Right renal cortex interstitium (tissue), 3 donors: ENCODE results near the gene FRMD3. TPM values are rescaled to one million over a fixed set of nuclear protein-coding genes. Genes with fewer than 3 reads are reported as not detected.

Source experiments
- DNase-seq, 3 donors: peaks; one replicate each; pipeline ENCODE4 v3.0.0-alpha.2; 2013; ENCODE audit warnings: low read depth in 3 of 3, low spot score in 2 of 3
- polyA plus RNA-seq, 3 donors: library from polyadenylated mRNA; unstranded; fragments of 120-200 nt; gene quantifications; one replicate each; pipeline ENCODE4 v1.2.1, GENCODE V29; 2013; ENCODE audit not compliant: insufficient read length in 3 of 3

FRMD3 gene
- polyA plus RNA-seq, 3 donors, result 22.8 to 27.0 (median 26.8) TPM

- no peak for DNase-seq
These were observed 243.4 kb downstream of the FRMD3 start for GRCh38 chr9:83294816-83295215.

- no peak for DNase-seq
These were observed 247.0 kb downstream of the FRMD3 start for GRCh38 chr9:83291196-83291595.

GRCh38 chr9:83290692-83291091 lies 247.5 kb downstream of the FRMD3 start:
- no peak for DNase-seq

GRCh38 chr9:83287021-83287420 lies 251.2 kb downstream of the FRMD3 start:
- DNase-seq, result no peak

- DNase-seq, result no peak
These were observed 252.6 kb downstream of the FRMD3 start for GRCh38 chr9:83285445-83286225.

- DNase-seq, result no peak
These were observed 253.5 kb downstream of the FRMD3 start for GRCh38 chr9:83284746-83285145.

GRCh38 chr9:83283528-83283927 lies 254.7 kb downstream of the FRMD3 start:
- DNase-seq, result no peak

- DNase-seq, result no peak
These were observed 256.6 kb downstream of the FRMD3 start for GRCh38 chr9:83281306-83282255.

GRCh38 chr9:83280790-83281189 lies 257.4 kb downstream of the FRMD3 start:
- no peak for DNase-seq

- DNase-seq, result no peak
These were observed 257.9 kb downstream of the FRMD3 start for GRCh38 chr9:83280268-83280667.

GRCh38 chr9:83274787-83275186 lies 263.4 kb downstream of the FRMD3 start:
- DNase-seq, result no peak

- no peak for DNase-seq
These were observed 266.5 kb downstream of the FRMD3 start for GRCh38 chr9:83271665-83272071.

- no peak for DNase-seq
These were observed 268.1 kb downstream of the FRMD3 start for GRCh38 chr9:83270116-83270515.

GRCh38 chr9:83267741-83268140 lies 270.5 kb downstream of the FRMD3 start:
- no peak for DNase-seq

GRCh38 chr9:83266666-83267496 lies 271.3 kb downstream of the FRMD3 start:
- no peak for DNase-seq

GRCh38 chr9:83266331-83266665 lies 271.9 kb downstream of the FRMD3 start:
- DNase-seq, result no peak

- DNase-seq, result no peak
These were observed 273.9 kb downstream of the FRMD3 start for GRCh38 chr9:83264315-83264714.

GRCh38 chr9:83259558-83259957 lies 278.6 kb downstream of the FRMD3 start:
- DNase-seq, result no peak

GRCh38 chr9:83257937-83258891 lies 280.0 kb downstream of the FRMD3 start:
- DNase-seq, result no peak

GRCh38 chr9:83247732-83248131 lies 290.5 kb downstream of the FRMD3 start:
- DNase-seq, result no peak
